ENCODE results near the gene FSCN2. TPM values are rescaled to one million over a fixed set of nuclear protein-coding genes. Genes with fewer than 3 reads are reported as not detected.

FSCN2 gene
- total and polyA plus RNA-seq, 2 experiments from 2014 or later = 0.13 to 1.6 TPM

- Histone ChIP-seq H3K9me2 (ENCODE audit: insufficient read depth) (no peaks in the 10 kb centered on the region), H3K4me1 (ENCODE audit: insufficient read depth) (peaks cover 21% of the 10 kb centered on the region), H3K79me2 (replicated peaks; ENCODE audit: insufficient read depth) (peaks cover 43% of the 10 kb centered on the region), H3F3A (replicated peaks; ENCODE audit: low read depth) (peaks cover 43% of the 10 kb centered on the region), H3K36me3 (ENCODE audit: insufficient read depth) (peaks cover 22% of the 10 kb centered on the region), H3K27me3 (ENCODE audit: insufficient read depth) (peaks cover 19% of the 10 kb centered on the region), H3K27ac (ENCODE audit: low read depth) (peak overlapping the region; percentile 88; the same call in 1 of the 2 replicates), H3K4me2 (peak overlapping the region; percentile 78), H2AFZ (no peak overlapping the region), H4K20me1 (replicated peaks; ENCODE audit: insufficient read depth) (peaks cover 30% of the 10 kb centered on the region), H3K4me3 (peak overlapping the region; percentile 84)
- Mint-ChIP-seq H3K4me1 (peaks cover 22% of the 10 kb centered on the region), H3K4me3 (peak overlapping the region; percentile 87), H3K27ac (peak overlapping the region; percentile 65; the same call in 1 of the 2 replicates), H3K27me3 (ENCODE audit: insufficient read depth, low read depth, poor library complexity) (peaks cover 58% of the 10 kb centered on the region), H3K36me3 (ENCODE audit: low read depth) (peaks cover 24% of the 10 kb centered on the region), H3K9me3 (peaks cover 21% of the 10 kb centered on the region)
- peak; percentile 84 for DNase-seq (ENCODE audit: low spot score)
- ATAC-seq = peak; percentile 8
- TF ChIP-seq POLR2AphosphoS5 (IDR thresholded peaks at IDR 0.05; ENCODE audit: low read depth) (peak; percentile 52), JUNB (IDR thresholded peaks at IDR 0.05; ENCODE audit: unreplicated experiment) (no peak), ZNF114 (CRISPR knock-in tag; IDR thresholded peaks at IDR 0.05) (no peak)
These were observed 13.2 kb upstream of the FSCN2 start for GRCh38 chr17:81514739-81515529.

GRCh38 chr17:81515530-81516041 lies 12.6 kb upstream of the FSCN2 start:
- peak overlapping the region; percentile 78 for H3K4me2 ChIP-seq
- Mint-ChIP-seq H3K4me1 (peaks cover 20% of the 10 kb centered on the region), H3K27ac (peak overlapping the region; percentile 65; the same call in 1 of the 2 replicates), H3K4me3 (peak overlapping the region; percentile 87), H3K36me3 (ENCODE audit: low read depth) (peaks cover 18% of the 10 kb centered on the region), H3K9me3 (peaks cover 15% of the 10 kb centered on the region), H3K27me3 (ENCODE audit: insufficient read depth, low read depth, poor library complexity) (peaks cover 53% of the 10 kb centered on the region)
- H4K20me1 ChIP-seq (replicated peaks; ENCODE audit: insufficient read depth) = peaks cover 23% of the 10 kb centered on the region
- 0 out of 2 replicates have a peak overlapping the region, but pooled peaks have one; percentile 88 for H3K27ac ChIP-seq (ENCODE audit: low read depth)
- peaks cover 36% of the 10 kb centered on the region for H3F3A ChIP-seq (replicated peaks; ENCODE audit: low read depth)
- DNase-seq (ENCODE audit: low spot score) = no peak
- H3K9me2 ChIP-seq (ENCODE audit: insufficient read depth) = no peaks in the 10 kb centered on the region
- H3K36me3 ChIP-seq (ENCODE audit: insufficient read depth) = peaks cover 15% of the 10 kb centered on the region
- peaks cover 26% of the 10 kb centered on the region for H3K27me3 ChIP-seq (ENCODE audit: insufficient read depth)
- peaks cover 21% of the 10 kb centered on the region for H3K4me1 ChIP-seq (ENCODE audit: insufficient read depth)
- H3K4me3 ChIP-seq = peak overlapping the region; percentile 84
- TF ChIP-seq STAT1 (IDR thresholded peaks at IDR 0.05; ENCODE audit: unreplicated experiment) (no peak), JUNB (IDR thresholded peaks at IDR 0.05; ENCODE audit: unreplicated experiment) (no peak), CTCF (conservative IDR thresholded peaks at IDR 0.05; ENCODE audit: low read depth in 2 of 2) (no peak), ZNF331 (CRISPR knock-in tag; IDR thresholded peaks at IDR 0.05; ENCODE audit: low read depth) (no peak)
- TF ChIP-seq, protein P1, sequence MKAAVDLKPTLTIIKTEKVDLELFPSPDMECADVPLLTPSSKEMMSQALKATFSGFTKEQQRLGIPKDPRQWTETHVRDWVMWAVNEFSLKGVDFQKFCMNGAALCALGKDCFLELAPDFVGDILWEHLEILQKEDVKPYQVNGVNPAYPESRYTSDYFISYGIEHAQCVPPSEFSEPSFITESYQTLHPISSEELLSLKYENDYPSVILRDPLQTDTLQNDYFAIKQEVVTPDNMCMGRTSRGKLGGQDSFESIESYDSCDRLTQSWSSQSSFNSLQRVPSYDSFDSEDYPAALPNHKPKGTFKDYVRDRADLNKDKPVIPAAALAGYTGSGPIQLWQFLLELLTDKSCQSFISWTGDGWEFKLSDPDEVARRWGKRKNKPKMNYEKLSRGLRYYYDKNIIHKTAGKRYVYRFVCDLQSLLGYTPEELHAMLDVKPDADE (IDR thresholded peaks at IDR 0.05) = no peak
- TF ChIP-seq, protein P2, sequence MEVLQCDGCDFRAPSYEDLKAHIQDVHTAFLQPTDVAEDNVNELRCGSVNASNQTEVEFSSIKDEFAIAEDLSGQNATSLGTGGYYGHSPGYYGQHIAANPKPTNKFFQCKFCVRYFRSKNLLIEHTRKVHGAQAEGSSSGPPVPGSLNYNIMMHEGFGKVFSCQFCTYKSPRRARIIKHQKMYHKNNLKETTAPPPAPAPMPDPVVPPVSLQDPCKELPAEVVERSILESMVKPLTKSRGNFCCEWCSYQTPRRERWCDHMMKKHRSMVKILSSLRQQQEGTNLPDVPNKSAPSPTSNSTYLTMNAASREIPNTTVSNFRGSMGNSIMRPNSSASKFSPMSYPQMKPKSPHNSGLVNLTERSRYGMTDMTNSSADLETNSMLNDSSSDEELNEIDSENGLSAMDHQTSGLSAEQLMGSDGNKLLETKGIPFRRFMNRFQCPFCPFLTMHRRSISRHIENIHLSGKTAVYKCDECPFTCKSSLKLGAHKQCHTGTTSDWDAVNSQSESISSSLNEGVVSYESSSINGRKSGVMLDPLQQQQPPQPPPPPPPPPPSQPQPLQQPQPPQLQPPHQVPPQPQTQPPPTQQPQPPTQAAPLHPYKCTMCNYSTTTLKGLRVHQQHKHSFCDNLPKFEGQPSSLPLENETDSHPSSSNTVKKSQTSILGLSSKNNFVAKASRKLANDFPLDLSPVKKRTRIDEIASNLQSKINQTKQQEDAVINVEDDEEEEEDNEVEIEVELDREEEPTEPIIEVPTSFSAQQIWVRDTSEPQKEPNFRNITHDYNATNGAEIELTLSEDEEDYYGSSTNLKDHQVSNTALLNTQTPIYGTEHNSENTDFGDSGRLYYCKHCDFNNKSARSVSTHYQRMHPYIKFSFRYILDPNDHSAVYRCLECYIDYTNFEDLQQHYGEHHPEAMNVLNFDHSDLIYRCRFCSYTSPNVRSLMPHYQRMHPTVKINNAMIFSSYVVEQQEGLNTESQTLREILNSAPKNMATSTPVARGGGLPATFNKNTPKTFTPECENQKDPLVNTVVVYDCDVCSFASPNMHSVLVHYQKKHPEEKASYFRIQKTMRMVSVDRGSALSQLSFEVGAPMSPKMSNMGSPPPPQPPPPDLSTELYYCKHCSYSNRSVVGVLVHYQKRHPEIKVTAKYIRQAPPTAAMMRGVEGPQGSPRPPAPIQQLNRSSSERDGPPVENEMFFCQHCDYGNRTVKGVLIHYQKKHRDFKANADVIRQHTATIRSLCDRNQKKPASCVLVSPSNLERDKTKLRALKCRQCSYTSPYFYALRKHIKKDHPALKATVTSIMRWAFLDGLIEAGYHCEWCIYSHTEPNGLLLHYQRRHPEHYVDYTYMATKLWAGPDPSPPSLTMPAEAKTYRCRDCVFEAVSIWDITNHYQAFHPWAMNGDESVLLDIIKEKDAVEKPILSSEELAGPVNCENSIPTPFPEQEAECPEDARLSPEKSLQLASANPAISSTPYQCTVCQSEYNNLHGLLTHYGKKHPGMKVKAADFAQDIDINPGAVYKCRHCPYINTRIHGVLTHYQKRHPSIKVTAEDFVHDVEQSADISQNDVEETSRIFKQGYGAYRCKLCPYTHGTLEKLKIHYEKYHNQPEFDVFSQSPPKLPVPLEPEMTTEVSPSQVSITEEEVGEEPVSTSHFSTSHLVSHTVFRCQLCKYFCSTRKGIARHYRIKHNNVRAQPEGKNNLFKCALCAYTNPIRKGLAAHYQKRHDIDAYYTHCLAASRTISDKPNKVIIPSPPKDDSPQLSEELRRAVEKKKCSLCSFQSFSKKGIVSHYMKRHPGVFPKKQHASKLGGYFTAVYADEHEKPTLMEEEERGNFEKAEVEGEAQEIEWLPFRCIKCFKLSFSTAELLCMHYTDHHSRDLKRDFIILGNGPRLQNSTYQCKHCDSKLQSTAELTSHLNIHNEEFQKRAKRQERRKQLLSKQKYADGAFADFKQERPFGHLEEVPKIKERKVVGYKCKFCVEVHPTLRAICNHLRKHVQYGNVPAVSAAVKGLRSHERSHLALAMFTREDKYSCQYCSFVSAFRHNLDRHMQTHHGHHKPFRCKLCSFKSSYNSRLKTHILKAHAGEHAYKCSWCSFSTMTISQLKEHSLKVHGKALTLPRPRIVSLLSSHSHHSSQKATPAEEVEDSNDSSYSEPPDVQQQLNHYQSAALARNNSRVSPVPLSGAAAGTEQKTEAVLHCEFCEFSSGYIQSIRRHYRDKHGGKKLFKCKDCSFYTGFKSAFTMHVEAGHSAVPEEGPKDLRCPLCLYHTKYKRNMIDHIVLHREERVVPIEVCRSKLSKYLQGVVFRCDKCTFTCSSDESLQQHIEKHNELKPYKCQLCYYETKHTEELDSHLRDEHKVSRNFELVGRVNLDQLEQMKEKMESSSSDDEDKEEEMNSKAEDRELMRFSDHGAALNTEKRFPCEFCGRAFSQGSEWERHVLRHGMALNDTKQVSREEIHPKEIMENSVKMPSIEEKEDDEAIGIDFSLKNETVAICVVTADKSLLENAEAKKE (CRISPR knock-in tag; IDR thresholded peaks at IDR 0.05) = no peak
- H2AFZ ChIP-seq = no peak overlapping the region
- H3K79me2 ChIP-seq (replicated peaks; ENCODE audit: insufficient read depth) = peaks cover 37% of the 10 kb centered on the region
- no peak for ATAC-seq
